Liver (tissue), 3 donors: Measurements from ENCODE around the gene KLF11.

ENCODE experiments used
- NR2F2 ChIP-seq: IDR thresholded peaks from 2 replicates; pipeline ENCODE4 v1.6.1; 2016; ENCODE audit warnings: antibody characterized with exemption
- SP1 ChIP-seq: IDR thresholded peaks from 2 replicates; pipeline ENCODE4 v1.6.1; 2018; ENCODE audit warnings: antibody characterized with exemption, mild to moderate bottlenecking
- TAF1 ChIP-seq: conservative IDR thresholded peaks from 2 replicates; pipeline ENCODE4 v1.6.1; 2016; ENCODE audit warnings: antibody characterized with exemption, mild to moderate bottlenecking
- YY1 ChIP-seq: IDR thresholded peaks from 2 replicates; pipeline ENCODE4 v1.6.1; 2016; ENCODE audit warnings: antibody characterized with exemption, mild to moderate bottlenecking
- TF ChIP-seq, protein P1 (sequence below): fragments of 150-350 bp; IDR thresholded peaks from 2 replicates; pipeline ENCODE4 v1.5.1; 2017; ENCODE audit warnings: improper control_type of control experiment, low read depth, low read length; ENCODE audit not compliant: missing input control
- TF ChIP-seq, protein P2 (sequence below): IDR thresholded peaks from 2 replicates; pipeline ENCODE4 v1.6.1; 2016; ENCODE audit warnings: antibody characterized with exemption
- TF ChIP-seq, protein P3 (sequence below): IDR thresholded peaks from 2 replicates; pipeline ENCODE4 v1.6.1; 2016; ENCODE audit warnings: antibody characterized with exemption, mild to moderate bottlenecking
- TF ChIP-seq, protein P4 (sequence below): IDR thresholded peaks from 2 replicates; pipeline ENCODE4 v1.6.1; 2016; ENCODE audit warnings: antibody characterized with exemption
- donor health status: healthy.
- donor health status: healthy.

DNA sequence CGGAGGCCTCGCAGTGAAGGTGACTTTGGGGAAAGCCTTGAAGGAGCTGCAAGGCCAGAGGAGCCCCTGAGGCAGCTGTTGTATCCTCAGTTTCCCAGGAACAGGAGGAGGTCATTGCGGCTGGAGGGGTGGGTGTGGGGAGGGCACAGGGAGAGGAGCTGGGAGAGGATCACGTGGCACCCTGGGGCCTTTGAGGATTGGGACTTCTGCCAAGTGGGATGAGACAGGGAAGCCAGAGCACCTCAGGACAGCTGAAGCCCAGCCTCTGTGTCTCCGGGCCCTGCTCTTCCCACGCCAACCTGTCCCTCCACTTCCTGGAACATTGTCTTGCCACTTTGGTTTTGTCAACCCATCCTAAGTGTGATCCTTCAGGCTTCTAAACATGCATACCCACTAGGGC, 59.8 kb downstream of the KLF11 start:
- TF ChIP-seq, protein P1, sequence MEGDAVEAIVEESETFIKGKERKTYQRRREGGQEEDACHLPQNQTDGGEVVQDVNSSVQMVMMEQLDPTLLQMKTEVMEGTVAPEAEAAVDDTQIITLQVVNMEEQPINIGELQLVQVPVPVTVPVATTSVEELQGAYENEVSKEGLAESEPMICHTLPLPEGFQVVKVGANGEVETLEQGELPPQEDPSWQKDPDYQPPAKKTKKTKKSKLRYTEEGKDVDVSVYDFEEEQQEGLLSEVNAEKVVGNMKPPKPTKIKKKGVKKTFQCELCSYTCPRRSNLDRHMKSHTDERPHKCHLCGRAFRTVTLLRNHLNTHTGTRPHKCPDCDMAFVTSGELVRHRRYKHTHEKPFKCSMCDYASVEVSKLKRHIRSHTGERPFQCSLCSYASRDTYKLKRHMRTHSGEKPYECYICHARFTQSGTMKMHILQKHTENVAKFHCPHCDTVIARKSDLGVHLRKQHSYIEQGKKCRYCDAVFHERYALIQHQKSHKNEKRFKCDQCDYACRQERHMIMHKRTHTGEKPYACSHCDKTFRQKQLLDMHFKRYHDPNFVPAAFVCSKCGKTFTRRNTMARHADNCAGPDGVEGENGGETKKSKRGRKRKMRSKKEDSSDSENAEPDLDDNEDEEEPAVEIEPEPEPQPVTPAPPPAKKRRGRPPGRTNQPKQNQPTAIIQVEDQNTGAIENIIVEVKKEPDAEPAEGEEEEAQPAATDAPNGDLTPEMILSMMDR = no peak
- TF ChIP-seq YY1 = no peak
- no peak for TF ChIP-seq SP1
- no peak for TF ChIP-seq NR2F2
- TF ChIP-seq, protein P2, sequence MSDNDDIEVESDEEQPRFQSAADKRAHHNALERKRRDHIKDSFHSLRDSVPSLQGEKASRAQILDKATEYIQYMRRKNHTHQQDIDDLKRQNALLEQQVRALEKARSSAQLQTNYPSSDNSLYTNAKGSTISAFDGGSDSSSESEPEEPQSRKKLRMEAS = no peak
- TF ChIP-seq, protein P3, sequence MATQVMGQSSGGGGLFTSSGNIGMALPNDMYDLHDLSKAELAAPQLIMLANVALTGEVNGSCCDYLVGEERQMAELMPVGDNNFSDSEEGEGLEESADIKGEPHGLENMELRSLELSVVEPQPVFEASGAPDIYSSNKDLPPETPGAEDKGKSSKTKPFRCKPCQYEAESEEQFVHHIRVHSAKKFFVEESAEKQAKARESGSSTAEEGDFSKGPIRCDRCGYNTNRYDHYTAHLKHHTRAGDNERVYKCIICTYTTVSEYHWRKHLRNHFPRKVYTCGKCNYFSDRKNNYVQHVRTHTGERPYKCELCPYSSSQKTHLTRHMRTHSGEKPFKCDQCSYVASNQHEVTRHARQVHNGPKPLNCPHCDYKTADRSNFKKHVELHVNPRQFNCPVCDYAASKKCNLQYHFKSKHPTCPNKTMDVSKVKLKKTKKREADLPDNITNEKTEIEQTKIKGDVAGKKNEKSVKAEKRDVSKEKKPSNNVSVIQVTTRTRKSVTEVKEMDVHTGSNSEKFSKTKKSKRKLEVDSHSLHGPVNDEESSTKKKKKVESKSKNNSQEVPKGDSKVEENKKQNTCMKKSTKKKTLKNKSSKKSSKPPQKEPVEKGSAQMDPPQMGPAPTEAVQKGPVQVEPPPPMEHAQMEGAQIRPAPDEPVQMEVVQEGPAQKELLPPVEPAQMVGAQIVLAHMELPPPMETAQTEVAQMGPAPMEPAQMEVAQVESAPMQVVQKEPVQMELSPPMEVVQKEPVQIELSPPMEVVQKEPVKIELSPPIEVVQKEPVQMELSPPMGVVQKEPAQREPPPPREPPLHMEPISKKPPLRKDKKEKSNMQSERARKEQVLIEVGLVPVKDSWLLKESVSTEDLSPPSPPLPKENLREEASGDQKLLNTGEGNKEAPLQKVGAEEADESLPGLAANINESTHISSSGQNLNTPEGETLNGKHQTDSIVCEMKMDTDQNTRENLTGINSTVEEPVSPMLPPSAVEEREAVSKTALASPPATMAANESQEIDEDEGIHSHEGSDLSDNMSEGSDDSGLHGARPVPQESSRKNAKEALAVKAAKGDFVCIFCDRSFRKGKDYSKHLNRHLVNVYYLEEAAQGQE = no peak
- TF ChIP-seq TAF1 = no peak
- TF ChIP-seq, protein P4, sequence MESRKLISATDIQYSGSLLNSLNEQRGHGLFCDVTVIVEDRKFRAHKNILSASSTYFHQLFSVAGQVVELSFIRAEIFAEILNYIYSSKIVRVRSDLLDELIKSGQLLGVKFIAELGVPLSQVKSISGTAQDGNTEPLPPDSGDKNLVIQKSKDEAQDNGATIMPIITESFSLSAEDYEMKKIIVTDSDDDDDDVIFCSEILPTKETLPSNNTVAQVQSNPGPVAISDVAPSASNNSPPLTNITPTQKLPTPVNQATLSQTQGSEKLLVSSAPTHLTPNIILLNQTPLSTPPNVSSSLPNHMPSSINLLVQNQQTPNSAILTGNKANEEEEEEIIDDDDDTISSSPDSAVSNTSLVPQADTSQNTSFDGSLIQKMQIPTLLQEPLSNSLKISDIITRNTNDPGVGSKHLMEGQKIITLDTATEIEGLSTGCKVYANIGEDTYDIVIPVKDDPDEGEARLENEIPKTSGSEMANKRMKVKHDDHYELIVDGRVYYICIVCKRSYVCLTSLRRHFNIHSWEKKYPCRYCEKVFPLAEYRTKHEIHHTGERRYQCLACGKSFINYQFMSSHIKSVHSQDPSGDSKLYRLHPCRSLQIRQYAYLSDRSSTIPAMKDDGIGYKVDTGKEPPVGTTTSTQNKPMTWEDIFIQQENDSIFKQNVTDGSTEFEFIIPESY = no peak
